Measurements from ENCODE around the gene AK1.

DNA sequence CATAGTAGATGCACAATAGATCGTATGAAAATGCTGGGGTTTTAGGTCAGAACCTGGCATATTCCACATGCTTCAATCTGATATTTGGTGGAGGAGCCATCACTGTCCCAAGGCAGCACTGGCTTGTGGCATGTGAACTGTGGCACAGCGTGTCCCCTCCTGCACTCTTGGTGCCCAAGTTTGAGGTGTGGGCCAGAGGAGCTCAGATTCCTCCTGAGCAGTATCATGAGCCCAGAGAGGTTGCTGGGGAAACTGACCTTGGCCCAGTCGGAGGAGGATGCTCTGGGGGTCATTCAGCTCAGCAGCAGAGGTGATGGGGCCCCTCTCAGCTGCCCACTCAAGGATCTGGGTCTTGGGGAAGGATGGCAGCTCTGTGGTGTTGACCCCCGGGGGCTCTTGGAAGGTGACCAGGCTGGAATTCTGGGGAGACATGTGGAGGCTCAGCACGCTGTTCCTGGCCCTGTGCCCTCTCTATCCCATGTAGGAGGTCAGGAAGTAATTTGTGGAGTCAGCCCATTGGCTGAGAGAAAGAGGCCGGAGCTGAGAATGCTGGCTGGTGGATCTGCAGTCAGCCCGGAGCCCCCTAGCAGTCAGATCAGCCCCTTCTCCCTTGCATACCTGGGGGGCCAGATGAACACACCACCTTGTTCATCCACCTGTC is 51.1 kb downstream of the AK1 start:
- TF ChIP-seq POLR2A (IDR thresholded peaks at IDR 0.05; ENCODE audit: low read depth, low read length) (no peak), POLR2AphosphoS5 (IDR thresholded peaks at IDR 0.05; ENCODE audit: low read depth, low read length) (no peak), TAF1 (IDR thresholded peaks at IDR 0.05; ENCODE audit: borderline replicate concordance, low read depth, low read length) (no peak)

All from GM12892 (cell line).